Duodenal mucosa (tissue), 2 donors: ENCODE results near the gene NSDHL.
A peak's percentile ranks its signal among the peaks of the same experiment; 100 is the strongest.
"Not testable (repeated sequence)": the region's sequence is repeated elsewhere in the genome, so short reads cannot be mapped to it uniquely, and the experiment has no call there.

Source experiments
- H3K27ac ChIP-seq: one replicate; pipeline ENCODE4 v1.7.0; 2013; ENCODE audit warnings: low read depth, low read length
- H3K27me3 ChIP-seq, 2 donors: one replicate each; pipeline ENCODE4 v1.7.0; 2013; ENCODE audit warnings: low read length in 2 of 2, control low read depth in 1 of 2; ENCODE audit not compliant: insufficient read depth in 2 of 2, control insufficient read depth in 1 of 2
- H3K36me3 ChIP-seq, 2 donors: one replicate each; pipeline ENCODE4 v1.7.0; 2013; ENCODE audit warnings: low read length in 2 of 2, control low read depth in 1 of 2; ENCODE audit not compliant: insufficient read depth in 2 of 2, control insufficient read depth in 1 of 2
- H3K4me1 ChIP-seq, 2 donors: one replicate each; pipeline ENCODE4 v1.7.0; 2013; ENCODE audit warnings: low read length in 2 of 2, control low read depth in 1 of 2; ENCODE audit not compliant: insufficient read depth in 2 of 2, control insufficient read depth in 1 of 2
- H3K4me3 ChIP-seq, 2 donors: one replicate each; pipeline ENCODE4 v1.7.0; 2013; ENCODE audit warnings: low read length in 2 of 2, low read depth in 1 of 2
- H3K9ac ChIP-seq, 2 donors: one replicate each; pipeline ENCODE4 v1.7.0; 2013; ENCODE audit warnings: low read length in 2 of 2, low read depth in 1 of 2
- H3K9me3 ChIP-seq, 2 donors: one replicate each; pipeline ENCODE4 v1.7.0; 2013; ENCODE audit warnings: low read length in 2 of 2, control low read depth in 1 of 2; ENCODE audit not compliant: control insufficient read depth in 1 of 2

Gene NSDHL

GRCh38 chrX:152819732-152820131 is 11.1 kb upstream of the NSDHL start:
- Histone ChIP-seq H3K27ac (no peak overlapping the region), H3K9me3 (no peaks in the 10 kb centered on the region), H3K4me1 (no peaks in the 10 kb centered on the region), H3K27me3 (no peaks in the 10 kb centered on the region), H3K4me3 (no peak overlapping the region), H3K9ac (no peak overlapping the region), H3K36me3 (no peaks in the 10 kb centered on the region)

DNA sequence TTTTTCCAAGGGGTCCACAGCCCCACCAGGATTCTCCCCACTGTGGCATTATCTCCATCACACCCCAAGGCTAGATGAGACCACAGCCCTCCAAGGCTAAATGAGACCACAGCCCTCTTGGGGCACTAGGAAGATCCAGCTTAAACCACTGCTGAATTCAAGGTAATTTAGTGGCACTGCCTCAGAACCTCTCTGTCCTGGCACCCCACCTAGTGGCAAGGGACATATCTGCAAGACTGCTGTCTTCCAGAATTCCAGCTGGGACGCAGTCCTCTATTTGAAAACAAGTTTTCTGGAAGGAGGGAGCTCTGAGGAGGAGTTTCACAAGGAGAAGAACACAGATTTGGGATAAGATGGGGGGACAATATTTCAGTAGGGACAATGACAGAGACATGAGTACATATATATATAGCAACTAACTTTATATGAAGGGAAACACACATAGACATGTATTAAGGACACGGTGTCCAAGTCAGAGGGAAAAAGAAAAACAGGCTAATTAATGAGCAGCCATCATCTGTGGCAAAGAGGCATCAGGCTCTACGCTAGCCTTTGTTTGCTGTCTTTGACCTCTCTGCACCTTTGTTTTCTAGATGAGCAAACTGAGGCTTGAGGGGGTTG is 9.6 kb upstream of the NSDHL start:
- no peaks in the 10 kb centered on the region for H3K27me3 ChIP-seq

GRCh38 chrX:152822383-152823086 is 8.3 kb upstream of the NSDHL start:
- Histone ChIP-seq H3K4me3 (no peak overlapping the region), H3K27ac (no peak overlapping the region), H3K4me1 (no peaks in the 10 kb centered on the region), H3K9me3 (no peaks in the 10 kb centered on the region), H3K36me3 (no peaks in the 10 kb centered on the region), H3K27me3 (no peaks in the 10 kb centered on the region), H3K9ac (no peak overlapping the region)

More for the DNA sequence above, 9.6 kb upstream of the NSDHL start:
- H3K9me3 ChIP-seq: no peaks in the 10 kb centered on the region
- no peak overlapping the region for H3K9ac ChIP-seq
- H3K27ac ChIP-seq: no peak overlapping the region
- H3K4me1 ChIP-seq: no peaks in the 10 kb centered on the region
- no peak overlapping the region for H3K4me3 ChIP-seq
- no peaks in the 10 kb centered on the region for H3K36me3 ChIP-seq

GRCh38 chrX:152823657-152824056 is 7.2 kb upstream of the NSDHL start:
- Histone ChIP-seq H3K9ac (no peak overlapping the region), H3K4me1 (no peaks in the 10 kb centered on the region), H3K27me3 (no peaks in the 10 kb centered on the region), H3K9me3 (no peaks in the 10 kb centered on the region), H3K27ac (no peak overlapping the region), H3K4me3 (no peak overlapping the region), H3K36me3 (no peaks in the 10 kb centered on the region)

GRCh38 chrX:152824841-152825374 is 6.0 kb upstream of the NSDHL start:
- Histone ChIP-seq H3K4me3 (no peak overlapping the region), H3K36me3 (no peaks in the 10 kb centered on the region), H3K27ac (no peak overlapping the region), H3K27me3 (no peaks in the 10 kb centered on the region), H3K9ac (no peak overlapping the region), H3K4me1 (peaks cover 2 to 3% of the 10 kb centered on the region in 2 donors), H3K9me3 (no peaks in the 10 kb centered on the region)

GRCh38 chrX:152831391-152831790 is 528 bp downstream of the NSDHL start:
- Histone ChIP-seq H3K27me3 (no peaks in the 10 kb centered on the region), H3K9me3 (no peaks in the 10 kb centered on the region), H3K27ac (no peak overlapping the region), H3K4me3 (peak overlapping the region; percentile 87 to 88), H3K4me1 (peaks cover 18 to 19% of the 10 kb centered on the region in 2 donors), H3K36me3 (no peaks in the 10 kb centered on the region), H3K9ac (peak overlapping the region; percentile 76 to 83)

- Histone ChIP-seq H3K9me3 (no peaks in the 10 kb centered on the region), H3K4me3 (peak overlapping the region in 1 of 2 donors; percentile 87), H3K9ac (peak overlapping the region in 1 of 2 donors; percentile 83), H3K36me3 (no peaks in the 10 kb centered on the region), H3K27me3 (no peaks in the 10 kb centered on the region), H3K27ac (no peak overlapping the region), H3K4me1 (peaks cover 18 to 19% of the 10 kb centered on the region in 2 donors)
These were observed 1.7 kb downstream of the NSDHL start for GRCh38 chrX:152832520-152832919.

GRCh38 chrX:152833378-152833777 is 2.5 kb downstream of the NSDHL start:
- Histone ChIP-seq H3K4me1 (peaks cover 18 to 19% of the 10 kb centered on the region in 2 donors), H3K9me3 (no peaks in the 10 kb centered on the region), H3K27me3 (no peaks in the 10 kb centered on the region), H3K4me3 (no peak overlapping the region), H3K27ac (no peak overlapping the region), H3K9ac (no peak overlapping the region), H3K36me3 (no peaks in the 10 kb centered on the region)

- not testable (repeated sequence) for H3K9me3 ChIP-seq, H3K36me3 ChIP-seq, H3K4me3 ChIP-seq, H3K27me3 ChIP-seq, H3K9ac ChIP-seq, H3K27ac ChIP-seq
- peaks cover 13 to 16% of the 10 kb centered on the region in 2 donors for H3K4me1 ChIP-seq
These were observed 4.6 kb downstream of the NSDHL start for GRCh38 chrX:152835470-152835869.

GRCh38 chrX:152842772-152843338 is 12.0 kb downstream of the NSDHL start:
- Histone ChIP-seq H3K27me3 (no peaks in the 10 kb centered on the region), H3K4me1 (no peaks in the 10 kb centered on the region), H3K9ac (no peak overlapping the region), H3K4me3 (no peak overlapping the region), H3K36me3 (peaks cover 2 to 7% of the 10 kb centered on the region in 2 donors), H3K27ac (no peak overlapping the region), H3K9me3 (no peaks in the 10 kb centered on the region)
